HUES64 (cell line): ENCODE data around the gene CEL.

Source experiments
- H3K27ac ChIP-seq: 2 replicates; pipeline ENCODE4 v1.7.0; 2013; ENCODE audit warnings: low read depth, low read length, inconsistent platforms
- H3K27me3 ChIP-seq: 2 replicates; pipeline ENCODE4 v1.6.1; 2013; ENCODE audit warnings: mild to moderate bottlenecking, low read length; ENCODE audit not compliant: insufficient read depth
- H3K36me3 ChIP-seq: 2 replicates; pipeline ENCODE4 v1.6.1; 2013; ENCODE audit warnings: mild to moderate bottlenecking, low read length; ENCODE audit not compliant: insufficient read depth
- H3K4me1 ChIP-seq: 2 replicates; pipeline ENCODE4 v1.6.1; 2013; ENCODE audit warnings: mild to moderate bottlenecking, low read length, moderate library complexity; ENCODE audit not compliant: insufficient read depth
- H3K4me3 ChIP-seq: 2 replicates; pipeline ENCODE4 v1.5.1; 2013; ENCODE audit warnings: mild to moderate bottlenecking, low read length, moderate library complexity
- H3K9ac ChIP-seq: 2 replicates; pipeline ENCODE4 v1.6.1; 2013; ENCODE audit warnings: mild to moderate bottlenecking, low read depth, low read length
- H3K9me3 ChIP-seq: 2 replicates; pipeline ENCODE4 v1.6.1; 2013; ENCODE audit warnings: low read depth, low read length; ENCODE audit not compliant: insufficient read depth
- WGBS: fragments of 150-250, 120-280 bp; methylation state at CpG from one replicate; pipeline ENCODE4 v1.1.7; 2013; ENCODE audit warnings: missing lambda C conversion rate; 5-methylcytosine and 5-hydroxymethylcytosine counted together

The CEL gene

DNA sequence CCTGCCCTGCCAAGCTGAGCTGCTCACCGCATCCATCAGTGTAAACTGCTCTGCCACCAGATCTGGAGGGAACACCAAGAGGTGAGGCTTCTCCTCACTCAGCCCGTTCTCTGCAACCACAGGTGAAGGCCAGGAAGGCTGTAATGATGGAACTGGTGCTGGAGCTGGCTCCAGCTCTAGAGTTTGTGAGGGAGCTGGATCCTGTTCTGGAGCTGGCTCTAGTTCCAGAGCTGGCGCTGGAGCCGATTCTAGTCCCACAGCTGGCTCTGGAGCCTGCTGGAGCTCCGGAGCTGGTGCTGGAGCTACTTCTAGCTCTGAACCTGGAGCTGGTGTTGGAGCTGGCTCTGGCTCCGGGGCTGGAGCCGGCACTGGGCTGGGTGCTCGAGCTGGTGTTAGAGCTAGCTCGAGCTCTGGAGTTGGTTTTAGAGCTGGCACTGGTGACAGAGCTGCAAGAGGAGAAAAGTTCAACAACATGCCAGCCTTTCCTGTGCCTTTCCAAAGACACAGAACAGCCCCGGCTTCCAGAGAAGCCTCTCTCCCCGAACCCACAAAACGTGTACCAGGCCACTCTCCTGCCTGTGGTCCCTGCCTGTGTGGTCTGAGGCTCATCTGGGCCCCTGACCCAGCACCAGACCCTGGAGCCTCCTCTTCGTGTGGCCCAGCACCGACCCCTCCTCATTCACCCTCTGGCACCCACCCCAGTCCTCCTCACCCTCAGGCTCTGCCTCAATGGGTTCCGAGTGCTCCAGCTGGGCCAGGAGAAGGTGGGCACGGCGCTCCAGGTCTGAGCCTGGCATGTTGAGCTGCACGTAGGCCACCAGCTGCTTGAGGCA lies 46.4 kb downstream of the CEL start:
- Histone ChIP-seq H3K27me3 (no peaks in the 10 kb centered on the region), H3K36me3 (peaks cover 40% of the 10 kb centered on the region), H3K27ac (no peak overlapping the region), H3K9ac (no peak overlapping the region), H3K9me3 (no peaks in the 10 kb centered on the region), H3K4me3 (no peak overlapping the region), H3K4me1 (no peaks in the 10 kb centered on the region)
- 90% methylated on average over 18 of the region's 18 CpGs for WGBS

DNA sequence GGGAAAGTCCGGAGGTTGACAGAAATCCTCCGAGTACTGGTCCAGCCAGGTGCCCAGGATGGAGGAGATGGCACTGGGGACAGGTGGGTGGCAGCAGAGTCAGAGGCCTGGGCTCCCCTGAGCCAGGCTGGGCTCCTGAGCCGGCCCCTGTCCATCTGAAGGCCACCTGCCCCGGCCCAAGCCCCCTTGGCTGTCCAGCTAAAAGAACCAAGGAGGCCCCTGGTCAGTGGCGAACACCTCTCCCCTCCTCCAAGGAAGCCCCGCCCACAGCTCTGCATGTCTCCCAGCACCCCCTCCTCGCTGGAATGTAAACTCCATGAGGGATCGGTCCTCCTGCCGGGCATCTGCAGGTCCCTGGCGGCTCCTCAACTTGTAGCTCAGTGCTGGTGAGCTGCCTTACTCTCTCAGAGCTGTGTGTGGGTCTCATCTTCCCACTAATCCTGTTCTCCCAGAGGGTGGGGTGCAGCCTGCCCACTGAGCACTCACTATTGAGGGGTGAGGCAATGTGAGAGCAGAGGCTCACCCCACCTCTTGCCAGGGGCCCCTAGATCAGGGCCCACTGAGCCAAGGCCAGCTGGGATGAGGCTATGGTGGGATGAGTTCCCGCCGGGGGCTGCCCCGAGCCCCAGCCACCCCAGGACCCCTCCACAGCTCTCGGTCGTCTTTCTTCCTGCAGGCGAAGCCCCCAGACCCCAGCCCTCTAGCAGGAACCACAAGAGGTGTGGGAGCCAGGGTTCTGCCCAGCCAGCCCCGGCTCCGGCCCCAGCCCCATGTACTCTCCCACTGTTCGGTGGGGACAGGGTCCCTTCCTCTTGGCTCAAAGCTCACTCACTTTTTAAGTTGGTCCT lies 47.2 kb downstream of the CEL start:
- H3K27me3 ChIP-seq = no peaks in the 10 kb centered on the region
- no peaks in the 10 kb centered on the region for H3K4me1 ChIP-seq
- H3K27ac ChIP-seq = no peak overlapping the region
- peaks cover 40% of the 10 kb centered on the region for H3K36me3 ChIP-seq
- no peak overlapping the region for H3K4me3 ChIP-seq
- no peaks in the 10 kb centered on the region for H3K9me3 ChIP-seq
- H3K9ac ChIP-seq = no peak overlapping the region
- WGBS = 92% methylated on average over 19 of the region's 19 CpGs

DNA sequence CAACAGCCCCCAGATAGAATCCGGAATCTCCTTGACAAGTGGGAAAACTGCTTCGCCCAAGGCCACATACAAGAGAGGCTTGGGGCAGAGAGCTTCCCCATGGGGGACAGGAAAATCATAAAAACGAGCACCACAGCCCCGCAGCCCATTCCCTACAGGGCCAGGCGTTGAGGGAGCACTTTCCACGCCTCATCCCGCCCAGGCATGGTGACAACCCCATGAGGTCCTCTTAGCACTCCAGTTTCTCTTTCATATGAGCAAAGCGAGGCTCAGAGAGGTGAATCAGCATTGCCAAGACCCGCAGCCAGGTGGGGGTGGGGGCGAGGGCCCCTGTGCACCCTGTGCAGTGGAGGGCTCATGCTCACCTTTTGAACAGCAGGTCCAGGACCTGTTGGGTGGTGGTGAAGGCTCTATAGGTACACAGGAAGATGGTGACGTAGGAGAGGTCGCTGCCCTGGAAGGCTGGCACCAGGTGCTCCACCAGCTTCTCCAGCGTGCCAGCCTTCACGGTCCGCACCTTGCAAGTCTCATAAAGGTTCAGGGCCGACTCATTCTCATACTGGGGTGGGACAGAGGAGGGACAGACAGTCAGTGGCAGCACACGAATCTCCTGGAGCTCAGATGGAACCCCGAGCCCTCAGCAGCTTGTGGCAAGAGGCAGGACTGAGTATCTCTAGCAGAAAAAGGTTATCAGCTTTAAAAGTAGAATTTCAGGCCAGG lies 48.3 kb downstream of the CEL start:
- no peak overlapping the region for H3K4me3 ChIP-seq
- H3K4me1 ChIP-seq = no peaks in the 10 kb centered on the region
- H3K36me3 ChIP-seq = peaks cover 40% of the 10 kb centered on the region
- no peak overlapping the region for H3K27ac ChIP-seq
- WGBS = 84% methylated on average over 18 of the region's 18 CpGs
- no peak overlapping the region for H3K9ac ChIP-seq
- no peaks in the 10 kb centered on the region for H3K9me3 ChIP-seq
- H3K27me3 ChIP-seq = no peaks in the 10 kb centered on the region

DNA sequence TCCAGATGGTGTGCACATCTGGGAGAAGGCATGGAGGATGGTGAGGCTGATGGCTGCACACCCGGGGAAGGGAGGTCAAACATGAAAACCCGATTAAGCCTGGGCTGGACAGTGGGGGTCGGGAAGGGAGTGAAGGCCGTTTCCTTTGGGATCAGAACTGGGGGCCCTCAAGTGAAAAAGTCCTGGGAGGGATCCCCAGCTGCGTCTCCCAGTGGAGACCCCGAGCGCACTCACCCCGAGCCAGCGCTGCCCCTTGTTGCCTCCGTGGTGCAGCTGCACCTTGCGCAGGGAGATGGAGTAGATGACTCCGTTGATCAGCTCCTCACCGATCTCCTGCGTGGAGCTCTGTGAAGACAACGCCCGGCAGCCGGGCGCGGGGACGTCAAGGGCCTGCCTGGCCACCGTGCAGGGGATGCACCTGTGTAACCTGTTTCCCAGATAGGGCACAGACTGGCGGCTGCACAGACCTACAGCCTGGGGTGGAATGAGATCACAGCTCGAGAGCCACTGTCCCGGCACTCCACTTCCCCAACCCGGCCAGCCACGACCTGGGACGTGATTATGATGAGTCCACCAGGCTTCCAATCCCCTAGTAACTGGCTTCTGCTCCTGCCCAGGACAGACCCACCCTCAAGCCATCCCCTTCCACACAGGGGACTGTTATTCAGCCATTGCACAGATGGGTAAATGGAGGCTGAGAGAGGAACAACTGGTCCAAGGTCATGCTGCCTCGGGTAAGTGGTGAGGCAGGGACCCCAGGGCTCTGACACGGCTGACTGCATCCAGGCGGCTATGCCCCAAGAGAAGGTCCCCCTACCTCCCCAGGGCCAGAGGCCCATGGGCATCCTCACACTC lies 50.3 kb downstream of the CEL start:
- 92% methylated on average over 30 of the region's 30 CpGs for WGBS
- H3K27ac ChIP-seq = no peak overlapping the region

DNA sequence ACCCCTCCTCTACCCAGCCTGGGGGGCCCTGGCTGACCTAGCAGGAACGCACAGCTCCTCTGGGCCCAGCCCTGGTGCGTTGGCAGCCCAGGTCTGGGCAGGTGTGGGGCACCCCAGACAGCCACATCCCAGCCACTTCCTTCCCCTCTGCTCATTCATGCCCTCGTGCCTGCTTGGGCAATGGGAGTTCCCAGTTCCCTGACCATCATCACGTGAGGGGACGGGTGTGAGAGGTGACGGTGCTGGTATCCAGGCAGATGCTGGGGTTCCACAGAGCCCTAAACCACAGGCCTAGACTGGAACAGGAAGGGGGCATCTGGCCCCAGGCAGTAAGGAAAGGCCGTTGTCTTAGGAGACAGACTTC lies 50.9 kb downstream of the CEL start:
- Histone ChIP-seq H3K9ac (no peak overlapping the region), H3K4me3 (no peak overlapping the region), H3K4me1 (no peaks in the 10 kb centered on the region), H3K36me3 (peaks cover 22% of the 10 kb centered on the region), H3K27me3 (no peaks in the 10 kb centered on the region), H3K27ac (no peak overlapping the region), H3K9me3 (no peaks in the 10 kb centered on the region)
- 92% methylated on average over 7 of the region's 7 CpGs for WGBS

More for the DNA sequence above, 50.3 kb downstream of the CEL start:
- Histone ChIP-seq H3K4me3 (no peak overlapping the region), H3K9ac (no peak overlapping the region), H3K9me3 (no peaks in the 10 kb centered on the region), H3K27me3 (no peaks in the 10 kb centered on the region), H3K4me1 (no peaks in the 10 kb centered on the region), H3K36me3 (peaks cover 28% of the 10 kb centered on the region)

DNA sequence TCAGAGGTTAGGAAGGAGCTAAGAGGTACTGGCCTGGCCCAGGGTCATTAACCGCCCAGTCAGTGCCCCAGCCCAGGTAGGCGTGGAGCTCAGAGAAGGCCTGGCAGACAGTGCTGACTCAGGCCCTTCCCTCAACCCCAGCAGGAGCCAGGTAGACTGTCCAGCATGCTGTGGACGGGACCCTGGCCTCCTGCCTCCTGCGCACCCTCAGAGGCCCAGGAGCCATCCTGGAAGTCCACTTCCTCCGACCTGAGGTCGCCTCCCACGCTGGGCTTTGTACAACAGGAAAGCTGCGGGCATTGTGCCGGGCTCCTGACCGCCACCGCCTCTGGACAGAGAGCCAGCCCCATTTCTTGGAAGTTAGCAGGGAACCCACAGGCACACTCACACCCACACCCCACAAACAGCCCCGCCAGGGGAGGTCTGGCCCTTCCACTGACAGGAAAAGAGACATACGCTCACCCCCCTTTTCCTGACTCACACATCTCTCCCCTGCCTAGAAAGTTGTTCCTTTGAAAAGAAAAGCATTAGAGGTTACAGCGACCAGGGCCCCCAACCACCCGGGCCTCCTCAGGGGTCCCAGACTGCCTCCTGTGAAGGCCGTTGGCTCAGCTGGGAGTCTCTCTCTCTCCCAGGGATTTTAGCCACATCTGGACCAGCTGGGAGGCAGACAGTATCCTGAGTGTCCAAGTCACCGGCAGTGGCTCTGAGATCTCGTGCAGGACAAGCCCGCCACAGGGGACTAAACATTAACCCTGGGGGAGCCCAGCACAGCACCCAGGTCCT lies 51.6 kb downstream of the CEL start:
- peaks cover 15% of the 10 kb centered on the region for H3K36me3 ChIP-seq
- H3K9me3 ChIP-seq = no peaks in the 10 kb centered on the region
- 91% methylated on average over 19 of the region's 19 CpGs for WGBS
- H3K4me1 ChIP-seq = no peaks in the 10 kb centered on the region
- H3K9ac ChIP-seq = no peak overlapping the region
- no peak overlapping the region for H3K4me3 ChIP-seq
- peaks cover 4% of the 10 kb centered on the region; the same call in 1 of the 2 replicates for H3K27me3 ChIP-seq
- no peak overlapping the region for H3K27ac ChIP-seq

DNA sequence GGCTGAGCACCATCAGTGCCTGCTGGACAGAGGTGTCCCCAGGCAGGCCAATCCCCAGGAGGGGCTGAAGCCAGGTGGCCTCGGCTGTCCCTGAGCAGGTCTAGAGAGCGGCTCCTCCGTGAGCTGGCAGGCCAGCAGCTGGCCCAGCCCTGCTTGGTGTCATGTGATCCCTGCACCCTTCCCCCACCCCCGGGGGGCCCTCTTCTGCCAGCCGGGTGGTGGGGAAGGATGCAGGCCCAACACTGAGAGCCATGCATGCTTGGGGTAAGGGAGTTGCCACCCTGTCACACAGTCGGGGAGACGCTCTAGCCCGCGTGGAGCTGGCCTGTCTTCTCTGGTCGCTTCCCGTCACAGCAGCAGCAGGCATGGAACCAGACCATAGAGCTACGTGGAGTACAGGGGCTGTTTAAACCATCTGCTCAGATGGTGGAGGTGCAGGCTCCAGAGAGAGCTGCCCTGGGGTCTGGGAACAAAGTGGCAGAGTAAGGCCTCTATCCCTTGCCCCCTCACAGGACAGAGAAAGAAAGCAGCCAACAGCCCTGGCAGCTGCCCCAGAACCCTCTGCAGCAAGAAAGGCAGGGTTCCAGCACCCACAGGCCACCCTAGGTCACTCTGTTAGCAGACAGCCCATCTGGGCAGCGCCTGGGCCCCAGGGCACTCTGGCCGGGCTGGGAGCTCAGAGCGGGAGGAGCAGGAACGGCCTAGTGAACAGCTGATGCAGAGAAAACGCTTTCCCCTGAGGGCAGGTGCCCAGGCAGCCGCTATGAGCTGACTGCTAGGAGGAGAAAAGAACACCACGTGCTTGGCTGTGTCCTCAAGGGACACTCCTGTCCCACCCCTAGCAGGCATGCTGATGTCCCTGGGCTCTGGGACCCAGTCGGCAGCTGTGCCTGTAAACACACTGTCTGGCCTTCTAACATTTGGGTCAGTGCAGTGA lies 52.4 kb downstream of the CEL start:
- 80% methylated on average over 20 of the region's 20 CpGs for WGBS
- peaks cover 12% of the 10 kb centered on the region for H3K27me3 ChIP-seq
- H3K27ac ChIP-seq = no peak overlapping the region
- H3K4me3 ChIP-seq = no peak overlapping the region
- no peak overlapping the region; the same call in 1 of the 2 replicates for H3K9ac ChIP-seq
- peaks cover 11% of the 10 kb centered on the region for H3K36me3 ChIP-seq
- H3K9me3 ChIP-seq = no peaks in the 10 kb centered on the region
- H3K4me1 ChIP-seq = peaks cover 7% of the 10 kb centered on the region; the same call in 1 of the 2 replicates

DNA sequence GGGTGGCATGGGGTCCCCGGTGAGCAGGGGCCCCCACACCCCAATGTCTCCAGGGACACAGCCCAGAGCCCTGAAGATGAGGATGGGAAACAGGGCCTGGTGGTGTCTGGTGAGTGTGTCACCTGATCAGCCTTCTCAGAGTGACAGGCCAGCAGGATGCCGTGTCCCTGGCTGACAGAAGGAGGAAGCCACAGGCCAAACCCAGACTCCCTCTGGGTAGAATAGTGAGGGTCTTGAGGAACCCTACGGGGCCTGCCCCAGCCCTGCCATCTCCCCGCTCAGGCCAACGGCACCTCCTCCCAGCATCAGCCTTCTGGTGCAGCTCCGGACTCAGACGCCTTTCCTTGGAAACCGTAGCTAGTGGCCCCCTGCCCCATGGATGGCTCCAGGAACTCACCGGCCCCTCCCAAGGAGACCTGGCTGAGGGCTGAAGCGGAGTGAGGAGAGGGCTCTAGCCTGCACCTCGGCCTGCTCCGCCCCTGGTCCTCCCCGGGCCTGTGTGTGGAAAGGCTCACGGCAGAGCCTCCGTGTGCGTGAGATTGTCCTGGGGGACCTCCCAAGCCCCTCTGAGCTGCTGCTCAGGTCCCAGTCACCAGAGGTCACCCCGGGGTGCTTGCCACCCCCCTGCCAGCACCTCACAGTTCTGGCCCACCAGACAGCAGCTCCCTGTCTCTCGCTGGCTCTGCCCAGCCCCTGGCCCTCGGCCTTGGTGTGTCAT lies 53.3 kb downstream of the CEL start:
- Histone ChIP-seq H3K27ac (no peak overlapping the region), H3K4me3 (no peak overlapping the region), H3K27me3 (peaks cover 20% of the 10 kb centered on the region), H3K4me1 (peaks cover 13% of the 10 kb centered on the region; the same call in 1 of the 2 replicates), H3K36me3 (peaks cover 3% of the 10 kb centered on the region), H3K9me3 (no peaks in the 10 kb centered on the region), H3K9ac (no peak overlapping the region; the same call in 1 of the 2 replicates)
- 89% methylated on average over 19 of the region's 19 CpGs for WGBS
